Liver (tissue), 9 donors: ENCODE results near the gene CLEC1A. TPM values are rescaled to one million over a fixed set of nuclear protein-coding genes. Genes with fewer than 3 reads are reported as not detected.

Source experiments
- DNase-seq: peaks from one replicate; pipeline ENCODE4 v3.0.0-alpha.2; 2017; ENCODE audit warnings: low spot score
- H3K27ac ChIP-seq, 2 donors: one replicate each; pipeline ENCODE4 v1.7.0; 2013; ENCODE audit warnings: inconsistent platforms in 2 of 2, low read length in 2 of 2, control low read depth in 1 of 2, low read depth in 1 of 2, mild to moderate bottlenecking in 1 of 2
- H3K27me3 ChIP-seq, 4 donors: one replicate each; pipeline versions ENCODE4 v1.6.1 to v1.7.0; 2013; ENCODE audit warnings: low read length in 3 of 4, inconsistent platforms in 1 of 4, mild to moderate bottlenecking in 1 of 4, moderate library complexity in 1 of 4; ENCODE audit not compliant: control insufficient read depth in 4 of 4, insufficient read depth in 4 of 4
- H3K36me3 ChIP-seq, 4 donors: one replicate each; pipeline versions ENCODE4 v1.6.1 to v1.7.0; 2013; ENCODE audit warnings: low read length in 3 of 4, mild to moderate bottlenecking in 3 of 4, low read depth in 1 of 4, moderate library complexity in 1 of 4; ENCODE audit not compliant: control insufficient read depth in 4 of 4, insufficient read depth in 3 of 4
- H3K4me1 ChIP-seq, 4 donors: one replicate each; pipeline versions ENCODE4 v1.6.1 to v1.7.0; 2013; ENCODE audit warnings: low read length in 3 of 4, mild to moderate bottlenecking in 3 of 4, moderate library complexity in 1 of 4; ENCODE audit not compliant: control insufficient read depth in 4 of 4, insufficient read depth in 4 of 4
- H3K4me3 ChIP-seq, 3 donors: one replicate each; pipeline versions ENCODE4 v1.6.1 to v1.7.0; 2013; ENCODE audit warnings: low read length in 3 of 3, control low read depth in 1 of 3, low read depth in 1 of 3, mild to moderate bottlenecking in 1 of 3
- H3K9ac ChIP-seq, 2 donors: one replicate each; pipeline ENCODE4 v1.7.0; 2013; ENCODE audit warnings: low read length in 2 of 2, mild to moderate bottlenecking in 2 of 2, moderate library complexity in 2 of 2, control low read depth in 1 of 2, low read depth in 1 of 2
- H3K9me3 ChIP-seq, 4 donors: one replicate each; pipeline versions ENCODE4 v1.6.1 to v1.7.0; 2013; ENCODE audit warnings: low read length in 3 of 4; ENCODE audit not compliant: control insufficient read depth in 4 of 4
- CTCF ChIP-seq: fragments of 150-350 bp; IDR thresholded peaks from 2 replicates; pipeline ENCODE4 v1.5.1; 2017; ENCODE audit warnings: improper control_type of control experiment, low read depth, low read length; ENCODE audit not compliant: missing input control
- HNF4A ChIP-seq, 2 donors: conservative IDR thresholded peaks; 2 replicates each; pipeline ENCODE4 v1.6.1; 2016; ENCODE audit warnings: antibody characterized with exemption in 2 of 2, mild to moderate bottlenecking in 2 of 2
- HNF4G ChIP-seq: IDR thresholded peaks from 2 replicates; pipeline ENCODE4 v1.6.1; 2016; ENCODE audit warnings: antibody characterized with exemption
- JUND ChIP-seq, 2 donors: IDR thresholded peaks; 2 replicates each; pipeline ENCODE4 v1.6.1; 2016; ENCODE audit warnings: antibody characterized with exemption in 2 of 2
- MAX ChIP-seq: IDR thresholded peaks from 2 replicates; pipeline ENCODE4 v1.6.1; 2016; ENCODE audit warnings: antibody characterized with exemption
- RAD21 ChIP-seq, 2 donors: IDR thresholded peaks; 2 replicates each; pipeline ENCODE4 v1.6.1; 2016; ENCODE audit warnings: antibody characterized with exemption in 2 of 2, mild to moderate bottlenecking in 2 of 2
- TAF1 ChIP-seq: conservative IDR thresholded peaks from 2 replicates; pipeline ENCODE4 v1.6.1; 2016; ENCODE audit warnings: antibody characterized with exemption, mild to moderate bottlenecking
- WGBS: extraction: QIAGEN DNeasy Blood & Tissue Kit; methylation state at CpG from one replicate; pipeline ENCODE4 v1.1.7; 2013; 5-methylcytosine and 5-hydroxymethylcytosine counted together
- polyA plus RNA-seq, 2 donors: library from polyadenylated mRNA; stranded (reverse) in 1 of 2; unstranded in 1 of 2; fragments of 200-250 nt in 1 of 2; fragments of >200 nt in 1 of 2; fragmentation: Nextera tagmentation in 1 of 2; extraction: Ambion mirVana in 1 of 2; gene quantifications; one replicate each; pipeline versions ENCODE4 v1.2.1 to v1.2.3, GENCODE V29; 2013 to 2015
- total RNA-seq, 2 donors: library from RNA; depleted of rRNA; stranded (reverse); fragments of >200 nt; gene quantifications; one replicate each; pipeline ENCODE4 v1.2.3, GENCODE V29; 2014
- TF ChIP-seq, protein P1 (sequence below): IDR thresholded peaks from 2 replicates; pipeline ENCODE4 v1.6.1; 2016; ENCODE audit warnings: antibody characterized with exemption
- donor health status: healthy.
- donor health status: healthy.
- donor health status: healthy.
- donor health status: healthy.
- donor health status: healthy.

Gene CLEC1A
- total and polyA plus RNA-seq, 4 donors, result 0.09 to 2.1 (median 1.1) TPM

GRCh38 chr12:10115890-10116289 lies 17.1 kb upstream of the CLEC1A start (continued):
- no peak for TF ChIP-seq CTCF

- Histone ChIP-seq H3K36me3 (peaks cover 0 to 3% (median 0%) of the 10 kb centered on the region in 4 donors), H3K27me3 (no peaks in the 10 kb centered on the region), H3K4me1 (no peaks in the 10 kb centered on the region), H3K27ac (no peak overlapping the region), H3K4me3 (no peak overlapping the region), H3K9ac (no peak overlapping the region), H3K9me3 (no peaks in the 10 kb centered on the region)
- WGBS, result 91% methylated on average over 15 of the region's 15 CpGs
- no peak for TF ChIP-seq HNF4A (conservative IDR thresholded peaks at IDR 0.05)
- no peak for DNase-seq
These were observed 16.5 kb upstream of the CLEC1A start for GRCh38 chr12:10115311-10115710.

DNA sequence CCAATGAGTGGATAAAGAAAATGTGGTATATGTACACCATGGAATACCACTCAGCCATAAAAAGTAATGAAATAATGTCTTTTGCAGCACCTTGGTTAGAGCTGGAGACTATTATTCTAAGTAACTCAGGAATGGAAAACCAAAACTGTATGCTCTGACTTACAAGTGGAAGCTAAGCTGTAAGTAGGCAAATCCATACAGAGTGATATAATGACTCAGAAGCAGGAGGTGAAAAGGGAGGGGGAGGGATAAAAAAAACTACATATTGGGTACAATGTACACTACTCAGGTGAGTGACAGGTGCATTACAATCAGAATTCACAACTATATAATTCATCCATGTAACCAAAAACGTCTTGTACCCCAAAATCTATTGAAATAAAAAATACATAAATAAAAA lies 15.1 kb upstream of the CLEC1A start:
- DNase-seq, result no peak
- no peak overlapping the region for H3K27ac ChIP-seq
- TF ChIP-seq TAF1 (no peak), RAD21 (IDR thresholded peaks at IDR 0.05) (no peak), CTCF (no peak), MAX (no peak)
- TF ChIP-seq, protein P1, sequence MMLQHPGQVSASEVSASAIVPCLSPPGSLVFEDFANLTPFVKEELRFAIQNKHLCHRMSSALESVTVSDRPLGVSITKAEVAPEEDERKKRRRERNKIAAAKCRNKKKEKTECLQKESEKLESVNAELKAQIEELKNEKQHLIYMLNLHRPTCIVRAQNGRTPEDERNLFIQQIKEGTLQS, result no peak
- WGBS, result 70% methylated on average over 1 of the region's 1 CpG
- peaks cover 0 to 3% (median 0%) of the 10 kb centered on the region in 4 donors for H3K36me3 ChIP-seq
- no peak overlapping the region for H3K9ac ChIP-seq
- no peaks in the 10 kb centered on the region for H3K4me1 ChIP-seq
- no peaks in the 10 kb centered on the region for H3K9me3 ChIP-seq
- no peaks in the 10 kb centered on the region for H3K27me3 ChIP-seq
- no peak overlapping the region for H3K4me3 ChIP-seq

DNA sequence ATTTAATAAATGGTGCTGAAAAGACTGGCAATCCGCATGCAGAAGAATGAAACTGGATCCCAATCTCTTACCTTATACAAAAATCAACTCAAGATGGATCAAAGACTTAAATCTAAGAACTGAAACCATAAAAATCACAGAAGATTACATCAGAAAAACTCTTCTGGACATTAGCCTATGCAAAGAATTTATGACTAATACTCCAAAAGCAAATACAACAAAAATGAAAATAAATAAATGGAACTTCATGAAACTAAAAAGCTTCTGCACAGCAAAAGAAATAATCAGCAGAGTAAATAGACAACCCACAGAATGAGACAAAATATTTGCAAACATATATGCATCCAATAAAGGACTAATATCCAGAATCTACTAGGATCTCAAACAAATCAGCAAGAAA lies 14.3 kb upstream of the CLEC1A start:
- H3K36me3 ChIP-seq, result no peaks in the 10 kb centered on the region
- H3K9ac ChIP-seq, result no peak overlapping the region
- H3K4me3 ChIP-seq, result no peak overlapping the region
- H3K9me3 ChIP-seq, result no peaks in the 10 kb centered on the region
- DNase-seq, result no peak
- no peaks in the 10 kb centered on the region for H3K4me1 ChIP-seq
- 95% methylated on average over 1 of the region's 1 CpG for WGBS
- no peaks in the 10 kb centered on the region for H3K27me3 ChIP-seq
- no peak overlapping the region for H3K27ac ChIP-seq
- TF ChIP-seq HNF4G (no peak), JUND (IDR thresholded peaks at IDR 0.05) (no peak)
